Hematopoietic multipotent progenitor cell treated with erythropoietin and hydrocortisone succinate and interleukin-3 and kit ligand, for 17 days (in vitro differentiated cells): Measurements from ENCODE around the gene SEMA4B.

Source experiments
- DNase-seq: peaks from one replicate; pipeline ENCODE4 v3.0.0-alpha.2; 2015; ENCODE audit warnings: low spot score

The SEMA4B gene

DNA sequence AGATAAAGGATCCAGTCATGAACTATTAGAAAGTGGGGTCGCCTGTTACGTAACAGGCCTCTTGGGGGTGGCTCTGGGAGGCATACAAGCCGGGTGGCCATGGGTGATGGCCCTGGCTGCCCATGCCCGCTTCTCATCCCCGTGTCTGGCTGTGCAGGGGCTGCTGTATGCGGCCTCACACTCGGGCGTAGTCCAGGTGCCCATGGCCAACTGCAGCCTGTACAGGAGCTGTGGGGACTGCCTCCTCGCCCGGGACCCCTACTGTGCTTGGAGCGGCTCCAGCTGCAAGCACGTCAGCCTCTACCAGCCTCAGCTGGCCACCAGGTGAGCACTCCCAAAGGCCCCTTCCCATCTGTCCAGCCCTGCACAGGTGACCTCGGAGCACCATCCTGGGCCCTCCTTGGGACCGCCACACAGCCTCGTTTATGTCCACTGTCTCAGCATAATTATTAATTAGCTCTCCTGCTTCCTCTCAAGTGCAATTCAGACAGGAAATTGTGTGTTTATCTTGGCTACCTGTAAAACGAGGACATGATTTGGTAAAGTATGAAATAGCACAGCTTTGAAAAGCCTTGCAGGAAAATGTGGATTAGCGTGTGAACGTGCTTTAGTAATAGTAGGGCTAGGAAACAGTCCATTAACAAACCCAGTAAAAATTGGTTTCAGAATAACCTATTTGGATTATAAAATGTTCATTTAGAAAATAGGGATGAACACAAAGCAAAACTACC, 24.5 kb downstream of the SEMA4B start:
- DNase-seq = no peak

GRCh38 chr15:90227336-90227735, 26.2 kb downstream of the SEMA4B start:
- DNase-seq = no peak

DNA sequence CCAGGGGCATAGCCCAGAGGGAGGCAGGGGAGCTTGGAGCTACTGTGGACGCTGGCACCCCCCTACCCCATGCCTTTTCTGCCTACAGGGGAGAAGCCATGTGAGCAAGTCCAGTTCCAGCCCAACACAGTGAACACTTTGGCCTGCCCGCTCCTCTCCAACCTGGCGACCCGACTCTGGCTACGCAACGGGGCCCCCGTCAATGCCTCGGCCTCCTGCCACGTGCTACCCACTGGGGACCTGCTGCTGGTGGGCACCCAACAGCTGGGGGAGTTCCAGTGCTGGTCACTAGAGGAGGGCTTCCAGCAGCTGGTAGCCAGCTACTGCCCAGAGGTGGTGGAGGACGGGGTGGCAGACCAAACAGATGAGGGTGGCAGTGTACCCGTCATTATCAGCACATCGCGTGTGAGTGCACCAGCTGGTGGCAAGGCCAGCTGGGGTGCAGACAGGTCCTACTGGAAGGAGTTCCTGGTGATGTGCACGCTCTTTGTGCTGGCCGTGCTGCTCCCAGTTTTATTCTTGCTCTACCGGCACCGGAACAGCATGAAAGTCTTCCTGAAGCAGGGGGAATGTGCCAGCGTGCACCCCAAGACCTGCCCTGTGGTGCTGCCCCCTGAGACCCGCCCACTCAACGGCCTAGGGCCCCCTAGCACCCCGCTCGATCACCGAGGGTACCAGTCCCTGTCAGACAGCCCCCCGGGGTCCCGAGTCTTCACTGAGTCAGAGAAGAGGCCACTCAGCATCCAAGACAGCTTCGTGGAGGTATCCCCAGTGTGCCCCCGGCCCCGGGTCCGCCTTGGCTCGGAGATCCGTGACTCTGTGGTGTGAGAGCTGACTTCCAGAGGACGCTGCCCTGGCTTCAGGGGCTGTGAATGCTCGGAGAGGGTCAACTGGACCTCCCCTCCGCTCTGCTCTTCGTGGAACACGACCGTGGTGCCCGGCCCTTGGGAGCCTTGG, 27.0 kb downstream of the SEMA4B start:
- no peak for DNase-seq

DNA sequence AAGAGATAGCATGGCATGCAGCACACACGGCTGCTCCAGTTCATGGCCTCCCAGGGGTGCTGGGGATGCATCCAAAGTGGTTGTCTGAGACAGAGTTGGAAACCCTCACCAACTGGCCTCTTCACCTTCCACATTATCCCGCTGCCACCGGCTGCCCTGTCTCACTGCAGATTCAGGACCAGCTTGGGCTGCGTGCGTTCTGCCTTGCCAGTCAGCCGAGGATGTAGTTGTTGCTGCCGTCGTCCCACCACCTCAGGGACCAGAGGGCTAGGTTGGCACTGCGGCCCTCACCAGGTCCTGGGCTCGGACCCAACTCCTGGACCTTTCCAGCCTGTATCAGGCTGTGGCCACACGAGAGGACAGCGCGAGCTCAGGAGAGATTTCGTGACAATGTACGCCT, 27.8 kb downstream of the SEMA4B start:
- DNase-seq = no peak

DNA sequence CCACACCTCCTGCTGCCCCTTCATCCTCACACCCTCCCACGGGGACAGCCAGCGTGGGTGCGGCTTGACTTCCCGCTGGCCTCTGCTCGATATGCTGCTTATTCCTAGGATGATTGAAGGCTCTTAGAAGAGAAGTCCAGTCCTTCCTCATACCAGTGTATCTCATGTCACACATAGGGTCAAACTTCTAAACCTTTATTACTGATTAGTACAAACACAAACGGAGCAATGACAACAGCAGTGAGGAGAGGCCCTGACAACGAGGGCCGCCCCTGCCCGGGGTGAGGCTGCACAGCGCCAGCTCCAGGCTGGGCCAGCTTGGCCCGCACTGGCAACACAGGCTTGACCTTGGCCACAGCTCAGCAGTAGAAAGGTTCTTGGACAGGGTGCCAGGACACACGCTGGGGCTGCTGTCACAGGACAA, 29.0 kb downstream of the SEMA4B start:
- no peak for DNase-seq

- no peak for DNase-seq
These were observed 29.5 kb downstream of the SEMA4B start for GRCh38 chr15:90230610-90231009.

- no peak for DNase-seq
These were observed 30.2 kb downstream of the SEMA4B start for GRCh38 chr15:90231028-90232017.

GRCh38 chr15:90232196-90232595, 31.1 kb downstream of the SEMA4B start:
- no peak for DNase-seq

DNA sequence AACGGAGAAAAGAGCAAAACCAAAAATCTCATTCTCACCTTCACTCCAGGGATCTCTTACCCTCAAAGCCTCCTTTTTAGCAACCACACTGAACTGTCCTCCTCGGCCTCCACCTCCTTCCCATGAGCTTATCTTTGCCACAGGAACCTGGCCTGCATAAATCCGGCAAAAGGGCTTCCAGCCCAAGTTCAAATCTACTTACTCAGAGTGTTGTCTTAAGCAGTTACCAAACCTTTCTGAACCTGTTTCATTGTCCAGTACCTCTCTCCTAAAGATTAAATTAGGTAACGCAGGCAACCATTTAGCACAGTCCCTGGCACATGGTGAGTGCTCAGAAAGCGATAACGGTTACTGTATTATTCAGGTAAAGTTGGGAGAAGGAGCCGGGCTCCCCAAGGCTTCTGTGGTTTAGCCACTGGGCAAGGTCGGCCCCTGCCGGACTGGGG, 31.8 kb downstream of the SEMA4B start:
- no peak for DNase-seq

- peak; percentile 97 for DNase-seq
These were observed 32.4 kb downstream of the SEMA4B start, which contains the start of gene CIB1 for GRCh38 chr15:90233387-90234095. Gene CIB1 (minus strand): TSS chr15:90233941. CDS start chr15:90233885, 56 bp downstream.

- DNase-seq = no peak
These were observed 33.2 kb downstream of the SEMA4B start, which contains the start of gene GDPGP1 for GRCh38 chr15:90234096-90234988. Gene GDPGP1 (plus strand): TSS chr15:90234209. CDS start chr15:90240909, 6,700 bp downstream.

DNA sequence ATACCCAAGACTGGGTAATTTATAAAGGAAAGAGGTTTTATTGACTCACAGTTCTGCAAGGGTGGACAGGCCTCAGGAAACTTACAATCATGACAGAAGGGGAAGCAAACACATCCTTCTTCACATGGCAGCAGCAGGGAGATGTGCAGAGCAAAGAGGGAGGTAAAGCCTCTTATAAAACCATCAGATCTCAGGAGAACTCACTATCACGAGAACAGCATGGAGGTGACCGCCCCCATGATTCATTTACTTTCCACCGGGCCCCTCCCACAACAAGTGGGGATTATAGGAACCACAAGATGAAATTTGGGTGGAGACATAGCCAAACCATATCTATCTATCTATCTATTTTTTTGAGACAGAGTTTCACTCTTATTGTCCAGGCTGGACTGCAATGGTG, 38.2 kb downstream of the SEMA4B start:
- no peak for DNase-seq

DNA sequence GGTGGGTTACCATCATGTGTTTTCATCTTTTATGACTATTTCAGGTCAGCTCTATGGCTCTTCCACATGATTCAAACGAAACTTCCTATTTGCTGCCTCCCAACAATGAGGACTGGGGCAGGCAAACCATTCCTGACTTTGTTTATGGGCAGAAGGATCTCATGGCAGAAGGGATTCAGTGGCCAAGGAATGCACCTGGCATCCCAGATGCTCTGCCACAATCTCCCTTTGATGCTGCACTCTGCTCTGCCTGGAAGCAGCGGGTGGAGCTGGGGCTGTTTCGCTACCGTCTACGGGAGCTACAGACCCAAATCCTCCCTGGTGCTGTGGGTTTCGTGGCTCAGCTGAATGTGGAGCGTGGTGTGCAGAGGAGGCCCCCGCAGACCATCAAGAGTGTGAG, 39.7 kb downstream of the SEMA4B start:
- no peak for DNase-seq

DNA sequence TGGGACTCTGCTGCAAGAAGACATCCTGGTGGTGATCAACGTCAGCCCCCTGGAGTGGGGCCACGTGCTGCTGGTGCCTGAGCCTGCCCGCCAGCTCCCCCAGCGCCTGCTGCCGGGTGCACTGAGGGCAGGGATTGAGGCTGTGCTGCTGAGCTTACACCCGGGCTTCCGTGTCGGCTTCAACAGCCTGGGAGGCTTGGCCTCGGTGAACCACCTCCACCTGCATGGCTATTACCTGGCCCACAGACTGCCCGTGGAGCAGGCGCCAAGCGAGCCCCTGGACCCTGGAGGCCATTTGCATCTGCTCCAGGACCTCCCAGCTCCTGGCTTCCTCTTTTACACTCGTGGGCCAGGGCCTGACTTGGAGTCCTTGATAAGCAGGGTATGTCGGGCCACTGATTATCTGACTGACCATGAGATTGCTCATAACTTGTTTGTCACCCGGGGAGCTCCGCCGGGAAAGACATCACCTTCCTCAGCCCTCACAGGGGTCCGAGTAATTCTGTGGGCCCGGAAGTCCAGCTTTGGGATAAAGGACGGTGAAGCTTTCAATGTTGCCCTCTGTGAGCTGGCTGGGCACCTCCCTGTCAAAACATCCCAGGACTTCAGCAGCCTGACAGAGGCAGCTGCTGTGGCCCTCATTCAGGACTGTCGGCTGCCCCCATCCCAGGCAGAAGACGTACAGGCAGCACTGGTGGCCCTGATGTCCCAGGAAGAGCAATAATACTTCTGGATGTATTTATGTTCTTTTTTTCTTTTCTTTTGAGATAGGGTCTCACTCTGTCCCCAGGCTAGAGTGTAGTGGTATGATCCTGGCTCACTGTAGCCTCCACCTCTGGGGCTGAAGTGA, 40.4 kb downstream of the SEMA4B start:
- no peak for DNase-seq

DNA sequence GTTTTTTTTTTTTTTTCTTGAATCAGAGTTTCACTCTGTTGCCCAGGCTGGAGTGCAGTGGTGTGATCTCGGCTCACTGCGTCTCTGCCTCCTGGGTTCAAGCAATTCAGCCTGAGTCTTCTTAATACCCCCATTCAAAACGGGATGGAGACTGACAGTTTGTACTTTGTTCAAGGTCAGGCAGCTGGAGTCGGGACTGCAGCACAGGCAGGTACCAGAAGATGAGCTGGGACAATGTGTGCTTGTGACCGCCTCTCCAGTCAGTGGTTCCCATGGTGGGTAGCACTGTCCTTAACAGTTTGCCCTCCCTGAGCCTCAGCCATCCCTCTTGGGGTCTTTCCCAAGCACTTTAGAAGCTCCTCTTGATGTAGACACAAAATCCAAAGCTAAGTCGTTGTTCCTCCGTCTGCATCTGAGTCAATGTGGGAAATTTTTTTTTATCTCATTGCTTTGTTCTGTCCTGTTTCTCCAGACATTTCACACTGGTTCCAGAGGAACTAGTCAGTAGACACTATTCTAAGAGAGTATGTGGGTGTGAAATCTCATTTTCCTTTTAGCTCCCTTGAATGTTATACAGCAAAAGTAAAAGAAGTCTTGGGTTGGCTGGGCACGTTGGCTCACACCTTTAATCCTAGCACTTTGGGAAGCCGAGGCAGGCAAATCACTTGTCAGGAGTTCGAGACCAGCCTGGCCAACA, 43.0 kb downstream of the SEMA4B start:
- DNase-seq = no peak

DNA sequence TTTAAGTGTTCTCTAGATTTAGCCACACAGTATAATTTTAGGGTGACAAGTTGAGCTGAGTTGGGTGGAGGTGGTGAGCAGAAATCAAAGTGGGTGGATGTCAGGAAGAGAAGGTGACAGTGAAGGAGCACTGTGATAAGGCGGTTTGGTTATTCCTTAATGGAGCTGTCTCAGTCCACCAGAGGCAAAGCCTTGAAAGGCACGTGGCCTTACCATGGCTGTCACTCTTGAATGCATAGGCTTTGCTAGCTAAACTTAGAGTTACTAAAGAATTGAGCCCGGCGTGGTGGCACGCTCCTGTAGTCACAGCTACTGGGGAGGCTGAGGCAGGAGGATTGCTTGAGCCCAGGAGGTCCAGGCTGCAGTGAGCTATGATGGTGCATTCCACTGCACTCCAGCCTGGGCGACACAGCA, 47.7 kb downstream of the SEMA4B start:
- DNase-seq = no peak

- peak; percentile 91 for DNase-seq
These were observed 48.2 kb downstream of the SEMA4B start, which contains the start of gene TTLL13 for GRCh38 chr15:90249203-90249863. Gene TTLL13 (plus strand): TSS chr15:90249556. CDS start chr15:90250631, 1,075 bp downstream.

- no peak for DNase-seq
These were observed 56.6 kb downstream of the SEMA4B start for GRCh38 chr15:90257776-90258175.
